Esophagus squamous epithelium (tissue), 4 donors: ENCODE data around the gene EYS.

Experiments used
- CTCF ChIP-seq, 6 experiments: fragments of 450-650 bp in 4 of 6; fragments of 200-600 bp in 2 of 6; sonication (generic) in 2 of 6; IDR thresholded peaks; one replicate each; pipeline ENCODE4 v1.5.1; 2016 to 2019; ENCODE audit warnings: antibody characterized with exemption in 6 of 6, mild to moderate bottlenecking in 4 of 6, moderate library complexity in 4 of 6
- POLR2A ChIP-seq, 4 donors: fragments of 450-650 bp; IDR thresholded peaks; one replicate each; pipeline ENCODE4 v1.6.1; 2017; ENCODE audit warnings: antibody characterized with exemption in 4 of 4, mild to moderate bottlenecking in 4 of 4, moderate library complexity in 3 of 4

DNA sequence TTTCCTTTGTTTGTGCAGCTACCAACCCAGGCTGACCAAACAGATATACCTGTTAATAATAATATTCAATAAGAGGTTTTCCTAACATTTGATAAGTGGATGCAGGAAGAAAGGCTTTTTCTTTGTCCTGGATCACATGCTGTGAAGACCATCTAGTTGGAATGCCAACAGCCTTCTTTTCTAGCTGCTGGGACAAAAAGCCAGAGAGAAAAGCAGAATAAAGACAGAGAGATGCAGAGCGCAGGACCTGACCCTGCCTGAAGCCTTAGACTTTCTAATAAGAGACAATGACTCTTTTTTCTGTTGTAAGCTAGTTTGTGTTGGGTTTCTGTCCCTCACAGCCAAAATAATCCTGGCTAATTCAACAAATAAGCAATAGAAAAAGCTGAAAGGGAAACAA lies 1763.2 kb downstream of the EYS start:
- TF ChIP-seq CTCF (IDR thresholded peaks at IDR 0.05): no peak
- no peak for TF ChIP-seq POLR2A (IDR thresholded peaks at IDR 0.05)
